HG03457 (cell line): ENCODE measurements around the gene SH2B2.
"Not testable (repeated sequence)": the region's sequence is repeated elsewhere in the genome, so short reads cannot be mapped to it uniquely, and the experiment has no call there.

ENCODE experiments used
- ATAC-seq: cut with Tn5 transposase; IDR thresholded peaks from one replicate; pipeline ENCODE4 v1.9.1; 2021; ENCODE audit warnings: moderate number of reproducible peaks; ENCODE audit not compliant: unreplicated experiment

SH2B2 gene

GRCh38 chr7:102284891-102285539 lies 1.7 kb upstream of the SH2B2 start:
- no peak for ATAC-seq

- no peak for ATAC-seq
Measured at GRCh38 chr7:102285540-102286236, 980 bp upstream of the SH2B2 start.

- no peak for ATAC-seq
Measured at GRCh38 chr7:102287111-102287980, 678 bp downstream of the SH2B2 start.

- no peak for ATAC-seq
Measured at GRCh38 chr7:102287981-102288278, 1.3 kb downstream of the SH2B2 start.

- no peak for ATAC-seq
Measured at GRCh38 chr7:102288285-102288930, 1.7 kb downstream of the SH2B2 start.

- no peak for ATAC-seq
Measured at GRCh38 chr7:102289057-102289456, 2.4 kb downstream of the SH2B2 start.

- ATAC-seq = no peak
Measured at GRCh38 chr7:102291056-102291915, 4.6 kb downstream of the SH2B2 start.

- ATAC-seq = no peak
Measured at GRCh38 chr7:102291916-102292267, 5.2 kb downstream of the SH2B2 start.

GRCh38 chr7:102292813-102293798 lies 6.4 kb downstream of the SH2B2 start:
- no peak for ATAC-seq

GRCh38 chr7:102294589-102294988 lies 7.9 kb downstream of the SH2B2 start:
- ATAC-seq = no peak

- ATAC-seq = no peak
Measured at GRCh38 chr7:102295346-102296178, 8.9 kb downstream of the SH2B2 start.

- no peak for ATAC-seq
Measured at GRCh38 chr7:102296179-102296438, 9.4 kb downstream of the SH2B2 start.

- ATAC-seq = no peak
Measured at GRCh38 chr7:102296514-102296913, 9.8 kb downstream of the SH2B2 start.

- no peak for ATAC-seq
Measured at GRCh38 chr7:102297487-102298218, 11.0 kb downstream of the SH2B2 start.

GRCh38 chr7:102300643-102301221 lies 14.1 kb downstream of the SH2B2 start:
- ATAC-seq = no peak

GRCh38 chr7:102301367-102301766 lies 14.7 kb downstream of the SH2B2 start:
- ATAC-seq = not testable (repeated sequence)

- ATAC-seq = no peak
Measured at GRCh38 chr7:102302025-102302424, 15.4 kb downstream of the SH2B2 start.
